K562 (cell line): ENCODE measurements around the gene RHBDD1. TPM values are rescaled to one million over a fixed set of nuclear protein-coding genes. Genes with fewer than 3 reads are reported as not detected.
A peak's percentile ranks its signal among the peaks of the same experiment; 100 is the strongest.

Source experiments
- CBX1 ChIP-seq: sonication (generic); IDR thresholded peaks from 2 replicates; pipeline ENCODE4 v1.6.1; 2016; ENCODE audit warnings: antibody characterized with exemption, low read depth, mild to moderate bottlenecking
- DLX4 ChIP-seq: fragments of 250-450 bp; sonication (Bioruptor Pico); IDR thresholded peaks from 2 replicates; pipeline ENCODE4 v1.6.1; 2021; ENCODE audit warnings: mild to moderate bottlenecking
- ELF1 ChIP-seq: fragments of 200-800 bp; sonication (Bioruptor generic); IDR thresholded peaks from 2 replicates; pipeline ENCODE4 v1.6.1; 2016; ENCODE audit warnings: missing genetic modification characterization, missing compliant biosample characterization
- EP400 ChIP-seq: fragments of 450-650 bp; IDR thresholded peaks from 2 replicates; pipeline ENCODE4 v1.6.1; 2017; ENCODE audit warnings: antibody characterized with exemption, mild to moderate bottlenecking, moderate library complexity
- GMEB1 ChIP-seq: fragments of 250-450 bp; sonication (Bioruptor Pico); IDR thresholded peaks from 2 replicates; pipeline ENCODE4 v1.4.0; 2020; ENCODE audit warnings: mild to moderate bottlenecking
- HNRNPK ChIP-seq: fragments of 200-400 bp; formaldehyde crosslinking; IDR thresholded peaks from one replicate; pipeline ENCODE4 v1.6.1; 2018; ENCODE audit warnings: mild to moderate bottlenecking, low read depth, low read length; ENCODE audit not compliant: poor library complexity, severe bottlenecking
- ID3 ChIP-seq, 2 experiments: fragments of 250-450 bp in 1 of 2; fragments of 450-650 bp in 1 of 2; sonication (Bioruptor Pico) in 1 of 2; IDR thresholded peaks; 2 replicates each; pipeline versions ENCODE4 v1.6.1 to v1.8.0; 2016 to 2021; ENCODE audit warnings: mild to moderate bottlenecking in 2 of 2, moderate library complexity in 2 of 2, missing compliant biosample characterization in 1 of 2, missing genetic modification characterization in 1 of 2
- IRF9 ChIP-seq: fragments of 450-650 bp; IDR thresholded peaks from 2 replicates; pipeline ENCODE4 v1.6.1; 2016; ENCODE audit warnings: missing biosample characterization, missing genetic modification characterization
- MAFG ChIP-seq: fragments of 450-650 bp; conservative IDR thresholded peaks from 2 replicates; pipeline ENCODE4 v1.6.1; 2016; ENCODE audit warnings: missing genetic modification characterization, missing compliant biosample characterization
- MNT ChIP-seq, 2 experiments: fragments of 450-650 bp; conservative IDR thresholded peaks; 2 replicates each; pipeline ENCODE4 v1.6.1; 2017; ENCODE audit warnings: mild to moderate bottlenecking in 2 of 2, moderate library complexity in 2 of 2
- NCOR1 ChIP-seq: fragments of 450-650 bp; IDR thresholded peaks from 2 replicates; pipeline ENCODE4 v1.6.1; 2016; ENCODE audit warnings: mild to moderate bottlenecking, moderate library complexity
- NFIC ChIP-seq: fragments of 450-650 bp; IDR thresholded peaks from 2 replicates; pipeline ENCODE4 v1.6.1; 2017; ENCODE audit warnings: mild to moderate bottlenecking, inconsistent platforms
- NFRKB ChIP-seq: fragments of 450-650 bp; IDR thresholded peaks from 2 replicates; pipeline ENCODE4 v1.6.1; 2016; ENCODE audit warnings: low read depth
- POLR2AphosphoS5 ChIP-seq: IDR thresholded peaks from 2 replicates; pipeline ENCODE4 v1.6.1; 2011; ENCODE audit warnings: mild to moderate bottlenecking, low read depth, low read length, moderate library complexity; ENCODE audit not compliant: control insufficient read depth, insufficient read depth
- RB1 ChIP-seq: fragments of 450-650 bp; IDR thresholded peaks from 2 replicates; pipeline ENCODE4 v1.6.1; 2017; ENCODE audit warnings: low read depth, mild to moderate bottlenecking
- TFAP4 ChIP-seq: sonication (generic); formaldehyde crosslinking; IDR thresholded peaks from 2 replicates; pipeline ENCODE4 v1.8.0; 2022; ENCODE audit warnings: missing genetic modification reagents, mild to moderate bottlenecking, moderate library complexity, borderline replicate concordance
- ZFX ChIP-seq: sonication (generic); formaldehyde crosslinking; IDR thresholded peaks from 2 replicates; pipeline ENCODE4 v1.8.0; 2022; ENCODE audit warnings: mild to moderate bottlenecking, missing genetic modification reagents, moderate library complexity
- ZNF253 ChIP-seq: fragments of 250-450 bp; sonication (Bioruptor Pico); conservative IDR thresholded peaks from 2 replicates; pipeline ENCODE4 v1.6.1; 2021; ENCODE audit warnings: mild to moderate bottlenecking
- ZNF431 ChIP-seq: sonication (generic); formaldehyde crosslinking; IDR thresholded peaks from 2 replicates; pipeline ENCODE4 v1.8.0; 2022; ENCODE audit warnings: mild to moderate bottlenecking, missing genetic modification reagents
- polyA plus RNA-seq, 8 experiments: library from polyadenylated mRNA; depleted of rRNA in 4 of 8; stranded (reverse) in 5 of 8; unstranded in 3 of 8; fragments of >200 nt; fragmentation: Nextera tagmentation in 2 of 8; fragmentation: Illumina TruSeq in 1 of 8; extraction: Ambion mirVana in 2 of 8; extraction: Trizol in 1 of 8; gene quantifications; 2 replicates each; pipeline versions ENCODE4 v1.2.1 to v1.2.3, GENCODE V29; 2011 to 2014; ENCODE audit warnings: inconsistent platforms in 1 of 8, missing spikeins in 1 of 8
- total RNA-seq, 7 experiments: library from RNA; depleted of rRNA in 6 of 7; stranded (reverse); fragments of >200 nt in 6 of 7; fragmentation: Illumina TruSeq in 2 of 7; extraction: Trizol in 2 of 7; gene quantifications; 2 replicates each; pipeline versions ENCODE4 v1.2.1 to v1.2.3, GENCODE V29; 2011 to 2021; ENCODE audit warnings: low replicate concordance in 1 of 7

The RHBDD1 gene
- total and polyA plus RNA-seq, 9 of the 15 experiments (the other 6 are each of a cell fraction or from before 2014, with no cell fraction given) = 4.8 to 34.8 (median 15.6) TPM

GRCh38 chr2:226791487-226792081 is 44.3 kb upstream of the RHBDD1 start (continued):
- no peak for TF ChIP-seq ZNF253 (CRISPR knock-in tag)
- TF ChIP-seq NFRKB = 0 out of 2 replicates have a peak, but pooled peaks have one; percentile 41
- TF ChIP-seq MNT (conservative IDR thresholded peaks at IDR 0.05) = peak; percentile 43 to 59; a peak in 2 of 4 replicates
- 0 out of 2 replicates have a peak, but pooled peaks have one; percentile 23 for TF ChIP-seq NCOR1
- TF ChIP-seq GMEB1 (CRISPR knock-in tag) = no peak
- TF ChIP-seq DLX4 (CRISPR knock-in tag) = no peak
- peak; percentile 58; the same call in 1 of the 2 replicates for TF ChIP-seq CBX1
- no peak for TF ChIP-seq IRF9 (tag)
- peak; percentile 35; the same call in 1 of the 2 replicates for TF ChIP-seq POLR2AphosphoS5
- no peak for TF ChIP-seq MAFG (tag)
- peak; percentile 56; the same call in 1 of the 2 replicates for TF ChIP-seq RB1
- peak; percentile 30; the same call in 1 of the 2 replicates for TF ChIP-seq NFIC
- TF ChIP-seq TFAP4 (CRISPR knock-in tag) = 0 out of 2 replicates have a peak, but pooled peaks have one; percentile 13
- TF ChIP-seq HNRNPK = no peak
- peak; percentile 80 for TF ChIP-seq ZFX (CRISPR knock-in tag)
- no peak for TF ChIP-seq ID3 (CRISPR knock-in tag; IDR thresholded peaks at IDR 0.05)
- TF ChIP-seq ID3 (tag; IDR thresholded peaks at IDR 0.05) = no peak
- TF ChIP-seq ELF1 = 0 out of 2 replicates have a peak, but pooled peaks have one; percentile 35
- TF ChIP-seq ZNF431 = peak; percentile 60; the same call in 1 of the 2 replicates
- TF ChIP-seq EP400 = peak; percentile 72; the same call in 1 of the 2 replicates
